COR-L47 (cell line): ENCODE results near the gene PRR15.
A peak's percentile ranks its signal among the peaks of the same experiment; 100 is the strongest.
"Not testable (repeated sequence)": the region's sequence is repeated elsewhere in the genome, so short reads cannot be mapped to it uniquely, and the experiment has no call there.

Experiments used
- DNase-seq: peaks from one replicate; lab custom pipeline; 2025; lab: John Stamatoyannopoulos, UW

The PRR15 gene, protein sequence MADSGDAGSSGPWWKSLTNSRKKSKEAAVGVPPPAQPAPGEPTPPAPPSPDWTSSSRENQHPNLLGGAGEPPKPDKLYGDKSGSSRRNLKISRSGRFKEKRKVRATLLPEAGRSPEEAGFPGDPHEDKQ

DNA sequence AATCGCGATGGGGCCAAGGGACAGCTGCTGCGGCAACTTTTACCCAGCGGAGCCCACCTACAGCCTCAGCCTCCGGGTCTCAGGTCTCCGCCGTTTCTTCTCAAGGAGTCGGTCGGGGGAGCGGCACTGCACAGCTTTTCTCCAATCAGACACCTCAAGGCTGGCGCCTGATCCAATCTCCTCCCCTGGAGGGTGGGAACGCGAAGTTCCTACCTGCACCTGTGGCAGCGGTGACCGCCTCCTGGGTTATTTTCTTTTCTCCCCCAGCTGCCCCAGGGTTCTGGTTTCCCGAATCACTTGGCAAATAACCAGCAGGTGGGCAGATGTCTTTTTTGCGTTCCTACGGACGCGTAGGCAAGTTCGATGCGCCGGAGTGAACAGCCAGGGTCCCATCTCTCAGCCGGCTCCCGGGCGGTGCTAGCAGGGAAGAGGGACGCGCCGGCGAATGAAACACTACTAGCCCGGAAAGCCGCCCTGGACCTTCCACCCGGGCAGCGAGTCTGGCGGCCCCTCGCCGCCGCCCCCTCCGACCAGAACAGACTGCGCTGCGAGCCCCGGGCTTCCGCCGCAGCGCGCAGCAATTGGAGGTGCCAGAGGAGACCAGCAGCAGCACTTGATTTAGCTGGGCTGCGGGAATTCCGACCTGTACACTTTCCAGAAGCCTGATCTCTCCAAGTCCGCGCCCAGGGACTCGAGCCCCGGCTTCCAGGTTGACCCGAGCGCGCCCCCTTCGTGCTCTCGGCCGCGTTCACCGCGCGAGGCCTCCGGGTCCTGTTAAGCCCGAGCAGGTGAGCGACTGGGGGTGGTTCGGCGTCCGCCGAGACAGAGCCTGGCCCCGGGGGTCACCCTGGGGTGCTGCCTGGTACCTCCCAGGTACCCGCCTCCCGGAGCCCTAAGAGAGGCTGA is at the start of gene PRR15:
TSS of gene PRR15 (plus strand) at position 246 of the 906 bp plus-strand sequence. CDS start 2,495 bp downstream, outside the sequence.
- peak; percentile 55 for DNase-seq

DNA sequence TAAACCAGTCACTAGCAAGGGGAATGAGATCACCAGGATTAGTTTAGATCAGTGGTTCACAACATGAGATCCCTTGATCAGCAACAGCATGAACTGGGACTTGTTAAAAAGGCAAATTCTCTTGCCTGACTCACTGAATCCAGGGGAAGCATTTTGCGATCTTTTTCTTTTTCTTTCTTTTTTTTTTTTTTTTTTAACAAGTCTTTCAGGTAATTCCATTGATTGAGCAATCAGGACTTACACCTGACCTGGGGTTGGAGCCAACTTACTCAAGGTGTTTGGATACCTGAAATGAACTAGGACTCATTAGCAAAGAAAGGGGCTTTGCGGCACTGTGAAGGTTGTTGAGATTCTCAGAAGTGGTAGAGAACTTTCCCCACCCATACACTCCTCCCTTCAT is 47.1 kb upstream of the PRR15 start:
- no peak for DNase-seq

DNA sequence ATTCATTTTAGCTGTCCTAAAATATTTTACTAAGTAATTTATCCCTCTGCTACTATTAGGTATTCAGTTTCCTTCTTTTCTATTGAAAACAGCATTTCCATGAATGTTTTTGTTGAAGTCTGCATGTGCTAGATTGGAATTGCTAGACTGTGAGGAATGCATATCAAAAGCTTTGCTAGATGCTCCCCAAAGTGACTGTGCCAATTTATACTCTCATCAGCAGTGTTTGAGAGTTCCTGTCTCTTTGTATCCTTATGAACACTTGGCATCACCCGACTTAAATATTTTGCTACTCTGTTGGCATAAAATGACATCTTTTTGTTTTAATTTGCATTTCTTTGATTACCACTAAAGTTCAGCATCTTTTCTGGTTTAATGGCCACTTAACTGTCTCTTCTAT is 45.0 kb upstream of the PRR15 start:
- no peak for DNase-seq

DNA sequence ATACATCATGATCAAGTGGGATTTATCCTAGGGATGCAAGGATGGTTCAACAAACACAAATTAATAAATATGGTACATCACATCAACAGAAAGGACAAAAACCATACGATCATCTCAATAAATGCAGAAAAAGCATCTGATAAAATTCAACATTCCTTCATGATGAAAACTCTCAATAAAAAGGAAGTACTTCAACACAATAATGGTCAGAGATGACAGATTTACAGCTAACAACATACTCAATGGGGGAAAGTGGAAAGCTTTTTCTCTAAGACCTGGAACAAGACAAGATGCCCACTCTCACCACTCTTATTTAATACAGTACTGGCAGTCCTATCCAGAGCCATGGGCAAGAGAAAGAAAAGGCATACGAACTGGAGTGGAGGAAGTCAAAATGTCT is 39.9 kb upstream of the PRR15 start:
- DNase-seq: no peak

DNA sequence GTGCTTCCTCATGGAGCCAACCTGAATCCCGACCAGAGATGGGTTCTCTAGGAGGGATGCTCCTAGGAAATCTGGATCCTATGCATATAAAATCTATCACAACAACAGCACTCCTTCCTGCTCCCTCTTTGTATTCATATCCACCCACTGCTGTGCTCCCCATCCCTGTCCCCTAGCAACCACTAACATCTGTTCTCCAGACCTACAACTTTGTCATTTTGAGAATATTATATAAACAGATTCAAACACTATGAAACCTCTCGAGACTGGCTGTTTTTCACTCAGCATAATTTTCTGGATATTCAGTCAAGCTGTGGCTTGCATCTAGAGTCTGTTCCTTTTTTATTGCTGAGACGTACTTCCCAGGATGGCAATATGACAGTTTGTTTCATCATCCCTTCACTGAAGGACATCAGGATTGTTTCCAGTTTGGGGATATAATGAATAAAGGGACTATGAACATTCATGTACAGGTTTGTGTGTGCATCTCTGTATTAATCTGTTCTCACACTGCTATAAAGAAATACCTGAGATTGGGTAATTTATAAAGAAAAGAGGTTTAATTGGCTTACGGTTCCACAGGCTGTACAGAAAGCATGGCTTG is 36.0 kb upstream of the PRR15 start:
- DNase-seq: no peak

DNA sequence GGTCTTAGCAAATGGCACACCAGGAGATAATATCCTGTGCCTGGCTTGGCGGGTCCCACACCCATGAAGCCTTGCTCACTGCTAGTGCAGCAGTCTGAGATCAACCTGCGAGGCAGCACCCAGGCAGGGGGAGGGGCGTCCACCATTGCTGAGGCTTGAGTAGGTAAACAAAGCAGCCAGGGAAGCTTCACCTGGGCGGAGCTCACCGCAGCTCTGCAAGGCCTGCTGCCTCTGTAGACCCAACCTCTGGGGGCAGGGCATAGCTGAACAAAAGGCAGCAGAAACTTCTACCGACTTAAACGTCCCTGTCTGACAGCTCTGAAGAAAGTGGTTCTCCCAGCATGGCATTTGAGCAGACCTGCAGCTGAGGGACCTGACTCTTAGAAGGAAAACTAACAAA is 35.1 kb upstream of the PRR15 start:
- DNase-seq: not testable (repeated sequence)

DNA sequence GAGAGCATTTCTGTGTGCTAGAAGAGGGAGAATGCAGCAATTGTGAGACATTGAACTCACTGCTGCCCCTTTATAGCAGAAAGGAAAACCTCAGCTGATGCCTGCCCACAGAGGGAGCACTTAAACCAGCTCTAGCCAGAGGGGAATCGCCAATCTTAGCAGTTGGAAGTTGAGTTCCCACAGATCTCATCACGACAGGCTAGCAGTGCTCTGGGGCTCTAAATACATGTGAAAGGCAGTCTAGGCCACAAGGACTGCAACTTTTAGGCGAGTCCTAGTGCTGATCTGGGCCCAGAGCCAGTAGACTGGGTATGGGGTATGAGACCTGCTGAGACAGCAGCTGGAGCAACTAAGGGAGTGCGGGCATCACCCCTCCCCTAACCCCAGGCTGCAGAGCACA is 25.2 kb upstream of the PRR15 start:
- DNase-seq: peak; percentile 48

DNA sequence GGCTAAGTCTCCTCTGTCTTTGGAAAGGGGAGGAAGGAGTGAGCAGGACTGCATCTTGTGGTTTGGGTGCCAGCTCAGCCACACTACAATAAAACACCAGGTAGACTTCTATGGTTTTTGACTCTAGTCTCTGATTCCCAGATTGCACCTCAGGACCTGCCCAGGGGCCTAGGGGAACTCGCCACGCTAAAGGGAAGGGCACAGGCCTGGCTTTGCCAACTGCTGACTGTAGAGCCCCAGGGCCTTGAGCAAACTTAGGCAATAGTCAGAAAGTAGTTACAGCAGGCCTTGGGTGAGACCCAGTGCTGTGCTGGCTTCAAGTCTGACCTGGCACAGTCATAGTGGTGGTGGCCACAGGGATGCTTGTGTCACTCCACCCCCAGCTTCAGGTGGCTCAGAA is 24.2 kb upstream of the PRR15 start:
- DNase-seq: no peak

DNA sequence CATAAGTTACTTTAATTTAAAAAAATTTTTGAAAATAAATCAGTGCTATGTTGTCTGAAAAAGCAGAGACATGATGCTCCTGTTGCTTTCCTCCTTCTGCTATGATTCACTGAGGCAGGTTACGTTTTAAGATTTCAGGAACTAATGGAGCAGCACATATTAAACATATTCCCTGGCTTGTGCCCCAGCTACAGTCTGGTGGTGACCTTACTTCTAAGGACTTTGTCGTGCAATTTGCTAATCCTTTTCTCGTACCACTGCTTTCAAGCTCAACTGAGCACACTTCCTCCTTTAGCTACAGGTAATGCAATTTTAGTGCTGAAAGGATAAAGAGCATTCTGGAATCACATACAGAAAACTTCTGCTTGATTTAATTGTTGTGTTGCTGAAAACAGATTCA is 16.2 kb upstream of the PRR15 start:
- no peak for DNase-seq

DNA sequence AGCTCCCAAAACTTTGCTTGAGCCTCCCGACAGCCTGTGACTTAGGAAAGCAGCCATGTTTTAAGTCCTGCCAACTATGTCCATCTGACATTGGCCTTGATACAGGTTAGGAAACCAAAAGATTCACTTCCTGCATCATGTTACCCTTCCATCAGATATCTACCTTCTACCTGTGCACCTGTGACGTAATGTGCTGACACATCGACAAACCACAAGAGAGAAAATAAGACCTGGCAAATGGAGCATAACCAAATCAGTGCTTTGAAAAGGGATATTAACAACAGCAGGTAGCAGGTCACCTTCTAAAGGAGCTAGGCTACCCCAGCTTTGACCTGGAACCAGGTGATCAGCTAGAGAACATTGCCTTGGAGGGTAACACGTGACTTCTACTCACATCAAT is 14.8 kb upstream of the PRR15 start:
- no peak for DNase-seq

DNA sequence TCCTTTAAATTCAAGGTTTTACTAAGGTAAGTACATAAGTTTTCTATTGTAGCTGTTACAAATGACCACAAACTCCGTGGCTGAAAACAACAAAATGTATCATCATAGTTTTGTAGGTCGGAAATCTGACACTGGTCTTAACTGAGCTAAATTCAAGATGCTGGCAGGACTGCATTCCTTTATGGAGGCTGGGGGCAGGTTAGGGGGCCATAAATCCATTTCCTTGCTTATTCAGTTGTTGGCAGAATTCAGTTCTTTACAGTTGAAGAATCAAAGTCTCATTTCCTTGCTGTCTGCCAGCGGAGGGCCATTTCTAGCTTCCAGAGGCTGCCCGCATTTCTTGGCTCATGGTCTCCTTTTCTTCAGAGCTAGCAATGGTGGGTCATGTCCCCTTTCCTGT is 11.2 kb upstream of the PRR15 start:
- DNase-seq: no peak

DNA sequence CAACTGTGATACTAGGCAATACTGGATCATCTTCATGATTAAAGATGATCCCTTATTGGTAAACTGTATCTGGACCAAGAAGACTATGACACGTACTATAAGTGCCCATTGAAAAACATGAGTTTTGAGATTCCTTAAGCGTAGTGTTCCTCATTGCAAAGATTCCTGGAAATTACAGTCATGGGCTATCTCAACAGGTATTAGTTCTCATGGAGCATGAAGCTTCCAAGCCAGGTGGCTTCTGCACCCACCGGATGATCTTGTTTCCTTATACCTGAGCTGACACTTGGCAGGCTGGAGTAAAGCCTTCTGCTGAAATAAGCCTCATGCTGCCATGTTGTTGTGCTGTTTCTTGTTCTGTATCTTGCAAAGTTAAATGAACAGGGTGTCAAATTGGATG is 8.6 kb upstream of the PRR15 start:
- DNase-seq: no peak

DNA sequence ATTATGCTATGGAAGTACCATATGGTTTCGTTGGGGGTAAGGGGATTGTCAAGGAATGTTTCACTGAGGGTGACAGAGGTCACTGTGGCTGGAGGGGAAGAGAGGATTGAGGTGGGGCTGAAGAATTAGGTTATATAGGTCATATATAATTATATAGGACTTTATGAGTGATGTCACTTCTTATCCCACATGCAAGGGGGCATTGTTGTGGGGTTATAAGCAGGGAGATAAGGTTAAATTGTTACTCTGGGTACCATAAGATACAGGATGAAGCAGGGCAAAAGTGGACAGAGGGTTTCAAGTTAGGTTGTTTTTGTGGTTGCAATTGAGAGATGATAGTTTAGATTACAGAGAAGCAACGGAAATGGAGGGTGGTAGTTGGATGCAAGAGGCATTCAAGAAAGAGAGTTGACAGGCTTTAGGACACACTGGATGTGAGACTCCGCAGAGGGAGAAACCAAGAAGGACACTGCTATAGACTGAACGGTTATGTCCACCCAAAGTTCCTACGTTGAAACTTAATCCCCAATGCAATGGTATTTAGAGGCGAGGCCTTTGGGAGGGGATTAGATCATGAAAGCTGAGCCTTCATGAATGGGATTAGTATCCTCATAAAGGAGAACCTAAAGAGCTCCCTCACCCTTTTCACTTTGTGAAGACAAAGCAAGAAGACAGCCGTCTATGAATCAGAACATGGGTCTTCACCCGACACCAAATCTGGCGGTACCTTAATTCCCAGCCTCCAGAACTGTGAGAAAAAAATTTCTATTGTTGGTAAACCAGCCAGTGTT is 7.0 kb upstream of the PRR15 start:
- DNase-seq: no peak

DNA sequence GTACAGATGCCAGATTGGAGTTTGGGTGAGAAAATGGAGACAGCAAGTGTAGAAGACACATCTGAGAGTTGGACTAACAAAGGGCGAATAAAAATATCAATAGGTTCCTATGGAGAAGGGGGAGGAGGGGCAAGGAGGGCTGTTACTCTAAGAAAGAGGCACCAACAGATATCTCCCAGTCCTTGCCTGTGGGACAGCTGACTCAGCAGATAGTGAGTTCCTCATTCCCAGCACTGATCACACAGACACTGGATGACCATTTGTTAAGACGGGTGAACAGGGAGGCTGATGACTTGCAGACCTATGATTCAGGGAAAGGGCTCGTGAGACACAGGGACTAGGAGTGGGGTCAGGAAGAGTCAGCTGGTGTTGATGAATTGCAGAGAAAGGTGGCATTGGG is 5.7 kb upstream of the PRR15 start:
- no peak for DNase-seq

DNA sequence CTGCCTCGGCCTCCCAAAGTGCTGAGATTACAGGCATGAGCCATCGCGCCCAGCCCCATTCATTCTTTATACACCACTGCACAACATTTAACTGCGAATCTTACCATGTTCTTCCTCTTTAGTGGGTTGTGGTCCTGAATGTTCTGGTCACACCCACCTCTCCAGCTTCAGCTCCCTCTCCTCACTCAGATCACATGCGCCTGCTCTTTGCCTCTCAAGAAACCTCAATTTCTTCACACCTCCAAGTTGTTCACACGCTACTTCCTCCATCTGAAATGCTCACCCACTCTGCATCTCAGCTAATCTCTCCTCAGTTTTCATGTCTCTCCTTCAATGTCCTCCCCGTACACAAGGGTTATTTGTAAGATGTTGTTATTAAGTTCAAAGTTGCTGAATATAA is 2.4 kb upstream of the PRR15 start:
- no peak for DNase-seq

DNA sequence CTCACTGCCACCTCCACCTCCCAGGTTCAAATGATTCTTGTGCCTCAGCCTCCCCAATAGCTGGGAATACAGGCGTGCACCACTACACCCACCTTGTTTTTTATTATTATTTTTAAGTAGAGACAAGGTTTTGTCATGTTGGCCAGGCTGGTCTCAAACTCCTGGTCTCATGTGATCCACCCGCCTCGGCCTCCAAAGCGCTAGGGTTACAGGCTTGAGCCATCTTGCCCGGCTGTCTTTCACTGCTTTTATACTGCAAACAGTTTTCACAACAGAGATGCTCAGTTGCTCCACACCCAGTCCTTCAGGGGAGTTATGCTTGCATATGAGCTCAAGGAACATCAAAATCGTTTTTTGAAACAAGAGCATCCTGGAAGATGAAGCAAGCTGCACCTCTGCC is 1.3 kb upstream of the PRR15 start:
- no peak for DNase-seq

DNA sequence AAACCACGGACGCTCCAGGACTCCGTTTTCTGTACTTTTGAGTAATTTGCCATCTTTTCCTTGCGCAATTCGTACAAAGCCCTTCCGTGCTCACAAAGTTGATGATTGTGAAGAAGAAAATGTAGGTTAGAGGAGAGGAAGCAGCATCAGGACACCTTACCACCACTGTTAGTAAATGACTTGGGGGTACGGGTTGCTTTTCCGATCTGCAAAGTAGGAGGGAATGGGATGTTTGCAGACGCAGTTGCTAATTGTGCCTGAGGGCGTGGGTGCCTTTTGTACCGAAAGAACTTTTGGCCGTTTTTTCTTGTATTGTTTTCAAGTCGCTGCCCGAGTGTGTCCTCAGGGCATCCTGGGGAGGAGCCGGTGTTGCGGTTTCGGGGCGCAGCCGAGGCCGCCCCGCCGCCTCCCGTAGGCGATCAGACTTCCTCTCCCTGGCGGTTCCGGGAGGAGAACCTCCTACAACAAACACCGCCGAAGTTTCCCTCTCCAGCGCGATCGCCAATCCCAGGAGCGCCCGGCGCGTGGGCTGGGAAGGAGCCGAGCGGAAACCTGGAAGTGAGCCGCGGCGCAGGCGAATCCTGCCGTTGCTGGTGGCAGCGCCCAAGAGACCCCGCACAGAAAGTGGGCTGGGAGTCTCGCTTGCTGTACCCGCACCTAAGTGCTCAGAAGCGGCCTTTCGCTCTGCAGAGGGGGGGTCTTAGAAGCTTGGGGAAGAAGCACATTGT is 1.0 kb downstream of the PRR15 start:
- DNase-seq: no peak

DNA sequence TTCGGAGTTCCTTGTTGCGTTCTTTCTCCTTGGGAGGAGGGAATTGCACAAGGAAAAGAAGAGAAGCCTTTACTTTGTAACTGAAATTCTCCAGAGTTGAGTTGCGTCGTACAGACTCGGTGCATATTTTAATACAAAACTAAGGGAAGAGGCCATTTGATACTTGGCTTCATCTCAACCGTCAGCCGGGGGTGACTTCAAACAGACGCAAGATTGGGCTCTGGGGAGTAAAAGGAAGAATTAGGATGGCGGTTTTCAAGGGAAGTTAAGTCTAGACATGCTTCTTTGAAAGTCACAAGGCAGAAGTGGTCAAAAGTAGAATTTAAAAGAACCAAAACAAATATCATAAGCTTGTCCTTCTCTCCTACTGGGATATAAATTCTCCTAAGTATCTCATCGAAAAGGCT is 1.6 kb downstream of the PRR15 start:
- DNase-seq: no peak

DNA sequence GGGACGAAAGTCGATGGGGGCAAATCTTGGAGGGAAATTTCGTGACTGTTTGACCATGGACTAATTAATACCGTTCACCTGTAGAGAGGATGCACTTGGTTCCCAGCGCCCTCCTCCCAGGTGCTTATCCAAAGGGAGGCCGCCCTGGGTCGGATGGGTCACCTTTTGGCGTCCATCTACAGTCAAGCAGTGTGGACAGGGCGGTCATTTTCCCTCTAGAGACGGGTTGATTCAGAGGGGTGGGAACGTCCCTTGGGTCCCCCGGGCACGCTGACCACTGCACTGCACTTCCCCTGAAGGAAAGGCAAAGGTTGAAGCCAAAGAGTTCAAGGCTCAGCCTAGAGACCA is 2.0 kb downstream of the PRR15 start:
- DNase-seq: no peak

DNA sequence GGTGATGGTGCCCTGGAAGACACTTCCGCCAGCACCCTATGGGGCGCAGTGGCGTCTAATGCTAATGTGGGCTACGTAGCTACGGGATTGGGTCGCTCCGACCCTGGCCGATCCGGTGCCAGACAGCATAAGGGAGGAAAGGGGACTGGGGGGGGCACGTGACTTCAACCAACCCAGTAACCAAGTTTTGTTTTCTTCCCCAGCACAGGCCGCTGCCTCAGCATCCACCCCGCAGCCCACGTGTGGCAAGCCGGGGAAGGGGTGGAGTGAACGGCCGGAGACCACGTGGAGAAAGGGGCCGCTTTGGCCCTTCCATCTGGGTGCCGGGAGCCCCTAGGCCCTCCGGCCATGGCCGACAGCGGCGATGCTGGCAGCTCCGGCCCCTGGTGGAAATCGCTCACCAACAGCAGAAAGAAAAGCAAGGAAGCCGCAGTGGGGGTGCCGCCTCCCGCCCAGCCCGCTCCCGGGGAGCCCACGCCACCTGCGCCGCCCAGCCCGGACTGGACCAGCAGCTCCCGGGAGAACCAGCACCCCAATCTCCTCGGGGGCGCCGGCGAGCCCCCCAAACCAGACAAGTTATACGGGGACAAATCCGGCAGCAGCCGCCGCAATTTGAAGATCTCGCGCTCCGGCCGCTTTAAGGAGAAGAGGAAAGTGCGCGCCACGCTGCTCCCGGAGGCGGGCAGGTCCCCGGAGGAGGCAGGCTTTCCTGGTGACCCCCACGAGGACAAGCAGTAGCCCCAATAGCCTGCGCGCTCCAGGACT is 2.5 kb downstream of the PRR15 start:
- DNase-seq: no peak

DNA sequence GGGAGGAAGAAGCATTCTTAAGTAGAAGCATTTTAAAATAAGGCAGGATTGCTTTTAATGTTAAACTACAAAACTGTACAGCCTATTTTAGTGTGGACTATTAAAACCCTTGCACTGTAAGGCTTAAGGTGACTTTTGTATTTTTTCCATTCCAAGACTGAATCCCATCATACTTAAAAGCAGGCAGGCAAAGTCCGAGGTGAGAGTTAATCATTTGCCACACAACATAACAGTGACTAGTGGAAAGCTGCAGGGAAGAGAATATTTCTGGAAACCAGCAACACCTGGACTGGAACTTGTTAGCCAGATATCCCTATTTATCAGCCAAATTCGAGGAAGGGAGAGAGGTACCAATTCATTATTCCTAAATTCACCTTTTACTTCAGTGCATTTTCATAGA is 3.5 kb downstream of the PRR15 start:
- no peak for DNase-seq
